Measurements from ENCODE around the gene TACR2. TPM values are rescaled to one million over a fixed set of nuclear protein-coding genes. Genes with fewer than 3 reads are reported as not detected.

The TACR2 gene
- total RNA-seq, 1 experiment from 2014 or later = not detected

GRCh38 chr10:69425041-69425440 is 8.3 kb upstream of the TACR2 start:
- in situ Hi-C loops (cut with HindIII; ENCODE audit: low sequenced_read_pairs) = no loop called here
- no peak for DNase-seq (ENCODE audit: low spot score)

GRCh38 chr10:69422676-69423075 is 6.0 kb upstream of the TACR2 start:
- in situ Hi-C loops (cut with HindIII; ENCODE audit: low sequenced_read_pairs) = no loop called here
- DNase-seq (ENCODE audit: low spot score) = no peak

- in situ Hi-C loops (cut with HindIII; ENCODE audit: low sequenced_read_pairs) = no loop called here
- no peak for DNase-seq (ENCODE audit: low spot score)
Measured at GRCh38 chr10:69421611-69422308, 5.0 kb upstream of the TACR2 start.

GRCh38 chr10:69419744-69420126 is 3.0 kb upstream of the TACR2 start:
- in situ Hi-C loops (cut with HindIII; ENCODE audit: low sequenced_read_pairs) = no loop called here
- no peak for DNase-seq (ENCODE audit: low spot score)

GRCh38 chr10:69419096-69419743 is 2.5 kb upstream of the TACR2 start:
- no peak for DNase-seq (ENCODE audit: low spot score)
- in situ Hi-C loops (cut with HindIII; ENCODE audit: low sequenced_read_pairs) = no loop called here

GRCh38 chr10:69418052-69418752 is 1.5 kb upstream of the TACR2 start:
- in situ Hi-C loops (cut with HindIII; ENCODE audit: low sequenced_read_pairs) = no loop called here
- DNase-seq (ENCODE audit: low spot score) = no peak

GRCh38 chr10:69417542-69417941 is 824 bp upstream of the TACR2 start:
- in situ Hi-C loops (cut with HindIII; ENCODE audit: low sequenced_read_pairs) = no loop called here
- DNase-seq (ENCODE audit: low spot score) = no peak

GRCh38 chr10:69415951-69416350 is 767 bp downstream of the TACR2 start:
- in situ Hi-C loops (cut with HindIII; ENCODE audit: low sequenced_read_pairs) = no loop called here
- no peak for DNase-seq (ENCODE audit: low spot score)

- no peak for DNase-seq (ENCODE audit: low spot score)
- in situ Hi-C loops (cut with HindIII; ENCODE audit: low sequenced_read_pairs) = no loop called here
Measured at GRCh38 chr10:69415049-69415448, 1.7 kb downstream of the TACR2 start.

GRCh38 chr10:69414036-69415018 is 2.4 kb downstream of the TACR2 start:
- no peak for DNase-seq (ENCODE audit: low spot score)
- in situ Hi-C loops (cut with HindIII; ENCODE audit: low sequenced_read_pairs) = no loop called here

GRCh38 chr10:69413221-69413865 is 3.4 kb downstream of the TACR2 start:
- in situ Hi-C loops (cut with HindIII; ENCODE audit: low sequenced_read_pairs) = no loop called here

GRCh38 chr10:69412232-69412790 is 4.4 kb downstream of the TACR2 start:
- DNase-seq (ENCODE audit: low spot score) = no peak
- in situ Hi-C loops (cut with HindIII; ENCODE audit: low sequenced_read_pairs) = no loop called here

More at GRCh38 chr10:69413221-69413865, 3.4 kb downstream of the TACR2 start:
- DNase-seq (ENCODE audit: low spot score) = peak; percentile 99

GRCh38 chr10:69411476-69411875 is 5.2 kb downstream of the TACR2 start:
- DNase-seq (ENCODE audit: low spot score) = no peak
- in situ Hi-C loops (cut with HindIII; ENCODE audit: low sequenced_read_pairs) = no loop called here

GRCh38 chr10:69410487-69410886 is 6.2 kb downstream of the TACR2 start:
- in situ Hi-C loops (cut with HindIII; ENCODE audit: low sequenced_read_pairs) = no loop called here
- DNase-seq (ENCODE audit: low spot score) = no peak

GRCh38 chr10:69409968-69410367 is 6.8 kb downstream of the TACR2 start:
- no peak for DNase-seq (ENCODE audit: low spot score)
- in situ Hi-C loops (cut with HindIII; ENCODE audit: low sequenced_read_pairs) = no loop called here

- in situ Hi-C loops (cut with HindIII; ENCODE audit: low sequenced_read_pairs) = no loop called here
- DNase-seq (ENCODE audit: low spot score) = no peak
Measured at GRCh38 chr10:69409176-69409495, 7.6 kb downstream of the TACR2 start.

- in situ Hi-C loops (cut with HindIII; ENCODE audit: low sequenced_read_pairs) = no loop called here
- peak; percentile 95 for DNase-seq (ENCODE audit: low spot score)
Measured at GRCh38 chr10:69408318-69409175, 8.2 kb downstream of the TACR2 start.

Data from G401 (cell line).